Measurements from ENCODE around the gene IDH3A.

The IDH3A gene

GRCh38 chr15:78149068-78149804 is at the start of gene IDH3A:
Gene IDH3A, plus strand, starts transcription at chr15:78149362. Its CDS starts 42 bp downstream, at chr15:78149404.
- CTCF ChIA-PET, result interaction anchor here (0.6 to 1.8 kb wide), 3 partner anchors 17 to 190 kb away, joined by 3 to 5 read pairs (median 5); partner anchors contain the start of gene CIB2
- H3K27ac ChIP-seq, result peak within 1 kb of the TSS; percentile 78
- TF ChIP-seq CTCF (conservative IDR thresholded peaks at IDR 0.05; ENCODE audit: low read depth), result no peak
- DNase-seq (ENCODE audit: low spot score), result peak; percentile 97
- POLR2A ChIA-PET (ENCODE audit: low non-redundant PET), result no interaction called here

DNA sequence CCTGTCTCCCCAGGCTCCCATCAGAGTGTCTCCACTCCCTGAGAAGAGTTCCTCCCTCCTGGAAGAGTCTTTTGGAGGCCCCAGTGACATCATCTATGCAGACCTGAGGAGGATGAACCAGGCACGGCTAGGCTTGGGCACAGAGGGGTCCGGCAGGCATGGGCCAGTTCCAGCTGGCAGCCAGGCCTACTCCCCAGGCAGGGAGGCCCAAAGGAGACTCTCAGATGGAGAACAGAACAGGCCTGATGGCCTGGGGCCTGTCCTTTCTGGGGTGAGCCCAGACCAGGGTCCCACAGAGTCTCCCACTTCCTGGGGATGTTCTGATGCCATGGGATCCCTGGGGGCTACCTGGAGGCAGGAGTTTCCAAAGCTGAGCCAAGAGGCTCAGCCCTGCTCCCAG is 48.3 kb upstream of the IDH3A start:
- ChIA-PET CTCF (interaction anchor here (0.7 to 0.8 kb wide), 2 partner anchors 12 to 92 kb away, joined by 3 to 4 read pairs; no protein-coding TSS in a partner anchor), POLR2A (ENCODE audit: low non-redundant PET) (no interaction called here)
- no peak for TF ChIP-seq CTCF (conservative IDR thresholded peaks at IDR 0.05; ENCODE audit: low read depth)
- H3K27ac ChIP-seq, result no peak overlapping the region
- no peak for DNase-seq (ENCODE audit: low spot score)

- ChIA-PET CTCF (interaction anchor here (0.6 to 0.8 kb wide), 3 partner anchors 12 to 91 kb away, joined by 3 to 4 read pairs (median 3); no protein-coding TSS in a partner anchor), POLR2A (ENCODE audit: low non-redundant PET) (no interaction called here)
- DNase-seq (ENCODE audit: low spot score), result no peak
- H3K27ac ChIP-seq, result no peak overlapping the region
- no peak for TF ChIP-seq CTCF (conservative IDR thresholded peaks at IDR 0.05; ENCODE audit: low read depth)
Measured at GRCh38 chr15:78101423-78102105, 47.6 kb upstream of the IDH3A start.

DNA sequence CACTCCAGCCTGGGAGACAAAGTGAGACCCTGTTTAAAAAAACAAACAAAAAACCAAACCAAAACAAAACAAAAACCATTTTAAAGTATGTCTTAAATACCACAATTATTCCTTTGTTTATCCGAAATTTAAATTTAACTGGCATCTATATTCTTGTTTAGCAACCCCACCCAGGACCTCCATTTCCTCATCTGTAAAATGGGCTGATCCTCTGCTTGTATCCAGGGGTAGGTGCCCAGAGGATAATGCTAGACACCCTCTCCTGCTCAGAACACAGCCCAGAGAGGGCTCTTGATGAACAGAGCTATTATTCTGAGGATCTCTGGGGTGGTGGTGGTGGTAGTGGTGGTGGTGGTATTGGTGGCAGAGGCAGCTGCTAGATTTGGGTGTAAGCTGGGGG is 47.0 kb upstream of the IDH3A start:
- ChIA-PET POLR2A (ENCODE audit: low non-redundant PET) (no interaction called here), CTCF (no interaction called here)
- DNase-seq (ENCODE audit: low spot score), result no peak
- TF ChIP-seq CTCF (conservative IDR thresholded peaks at IDR 0.05; ENCODE audit: low read depth), result no peak
- H3K27ac ChIP-seq, result no peak overlapping the region

DNA sequence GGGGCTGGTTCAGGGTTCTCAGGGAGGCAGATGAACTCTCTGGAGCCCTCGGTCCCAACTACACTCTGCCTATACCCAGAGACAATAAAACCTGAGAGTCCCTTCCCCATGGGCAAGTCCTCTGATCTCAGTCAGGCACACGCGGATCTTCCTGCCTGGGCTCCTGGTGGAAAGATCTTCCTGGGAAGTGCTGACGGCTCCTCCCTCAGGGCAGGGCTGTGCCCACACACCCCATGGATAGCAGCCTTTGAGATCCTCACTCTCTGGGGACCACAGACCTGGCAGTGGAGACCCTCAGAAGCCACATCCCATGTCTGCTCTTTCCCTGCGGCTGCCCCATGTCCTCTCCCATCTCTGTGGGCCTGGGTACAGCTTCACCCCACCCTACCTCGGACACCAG is 46.4 kb upstream of the IDH3A start:
- DNase-seq (ENCODE audit: low spot score), result no peak
- POLR2A ChIA-PET (ENCODE audit: low non-redundant PET), result no interaction called here
- CTCF ChIA-PET, result no interaction called here
- no peak overlapping the region for H3K27ac ChIP-seq
- no peak for TF ChIP-seq CTCF (conservative IDR thresholded peaks at IDR 0.05; ENCODE audit: low read depth)

DNA sequence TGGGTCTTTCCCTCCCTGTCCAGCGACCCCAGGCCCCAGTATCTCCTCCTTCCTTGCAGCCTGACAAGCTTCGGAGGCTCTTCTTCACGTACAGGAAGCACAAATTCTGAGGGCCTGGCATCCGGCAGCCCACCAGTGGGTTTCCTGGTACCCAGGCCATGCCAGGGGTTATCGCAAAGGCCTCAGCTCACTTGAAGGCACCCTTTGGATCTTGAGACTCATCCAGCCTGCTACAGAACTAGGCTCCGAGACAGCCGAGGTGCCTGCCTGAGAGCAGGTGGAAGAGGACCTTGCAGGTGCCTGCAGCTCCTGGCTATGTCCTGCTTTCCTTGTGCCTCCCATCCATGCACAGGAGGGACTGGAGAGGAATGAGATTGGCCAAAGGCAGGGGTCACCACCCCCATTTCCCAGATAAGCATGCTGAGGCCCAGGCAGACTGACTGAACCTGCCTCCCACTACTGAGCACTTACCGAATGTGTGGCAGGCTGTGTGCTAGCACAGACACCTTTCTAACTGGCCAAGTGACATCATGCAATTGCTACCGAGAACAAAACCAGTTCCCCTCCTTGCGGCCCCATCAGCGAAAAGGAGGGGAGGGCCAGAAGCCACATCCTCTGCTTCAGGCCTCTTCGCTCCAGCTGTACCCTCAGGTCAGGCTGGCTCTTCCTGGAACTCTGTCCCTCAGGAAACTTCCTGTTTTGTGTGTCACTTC is 45.6 kb upstream of the IDH3A start:
- no peak overlapping the region for H3K27ac ChIP-seq
- no peak for DNase-seq (ENCODE audit: low spot score)
- TF ChIP-seq CTCF (conservative IDR thresholded peaks at IDR 0.05; ENCODE audit: low read depth), result no peak
- ChIA-PET POLR2A (ENCODE audit: low non-redundant PET) (no interaction called here), CTCF (interaction anchor here (0.6 to 1.9 kb wide), 4 partner anchors 75 to 144 kb away, joined by 3 to 8 read pairs (median 4); no protein-coding TSS in a partner anchor)

Measured in RWPE1 (cell line).